Retinal pigment epithelial cell (primary cell): ENCODE measurements around the gene MTPN.

Source experiments
- DNase-seq: peaks from one replicate; pipeline ENCODE4 v3.0.0-alpha.2; 2010; ENCODE audit warnings: low read depth
- H3K4me3 ChIP-seq: 2 replicates; pipeline ENCODE4 v1.5.1; 2011; ENCODE audit warnings: mild to moderate bottlenecking, low read length, control low read depth, moderate library complexity
- CTCF ChIP-seq: conservative IDR thresholded peaks from 2 replicates; pipeline ENCODE4 v1.5.1; 2011; ENCODE audit warnings: low read depth, low read length, control low read depth, inconsistent platforms

MTPN gene

GRCh38 chr7:135889823-135890222 lies 87.3 kb downstream of the MTPN start:
- H3K4me3 ChIP-seq, result no peak overlapping the region
- no peak for TF ChIP-seq CTCF

GRCh38 chr7:135888740-135889139 lies 88.4 kb downstream of the MTPN start:
- H3K4me3 ChIP-seq, result no peak overlapping the region
- TF ChIP-seq CTCF, result no peak
- no peak for DNase-seq

More at GRCh38 chr7:135889823-135890222, 87.3 kb downstream of the MTPN start:
- DNase-seq, result no peak

- no peak for TF ChIP-seq CTCF
- no peak for DNase-seq
- no peak overlapping the region for H3K4me3 ChIP-seq
Measured at GRCh38 chr7:135886345-135887132, 90.6 kb downstream of the MTPN start.

GRCh38 chr7:135884495-135885232 lies 92.5 kb downstream of the MTPN start:
- peak; percentile 2 for DNase-seq
- H3K4me3 ChIP-seq, result no peak overlapping the region
- no peak for TF ChIP-seq CTCF

GRCh38 chr7:135879233-135879632 lies 97.9 kb downstream of the MTPN start:
- H3K4me3 ChIP-seq, result no peak overlapping the region
- DNase-seq, result peak; percentile 55
- no peak for TF ChIP-seq CTCF

- no peak for DNase-seq
- H3K4me3 ChIP-seq, result no peak overlapping the region
- TF ChIP-seq CTCF, result no peak
Measured at GRCh38 chr7:135878284-135878683, 98.9 kb downstream of the MTPN start.
